ENCODE results near the gene ZNF438. TPM values are rescaled to one million over a fixed set of nuclear protein-coding genes. Genes with fewer than 3 reads are reported as not detected.
A peak's percentile ranks its signal among the peaks of the same experiment; 100 is the strongest.

Gene ZNF438
- total and polyA plus RNA-seq, 2 of the 4 experiments (the other 2 are of a cell fraction) = 1.8 to 2.9 TPM

DNA sequence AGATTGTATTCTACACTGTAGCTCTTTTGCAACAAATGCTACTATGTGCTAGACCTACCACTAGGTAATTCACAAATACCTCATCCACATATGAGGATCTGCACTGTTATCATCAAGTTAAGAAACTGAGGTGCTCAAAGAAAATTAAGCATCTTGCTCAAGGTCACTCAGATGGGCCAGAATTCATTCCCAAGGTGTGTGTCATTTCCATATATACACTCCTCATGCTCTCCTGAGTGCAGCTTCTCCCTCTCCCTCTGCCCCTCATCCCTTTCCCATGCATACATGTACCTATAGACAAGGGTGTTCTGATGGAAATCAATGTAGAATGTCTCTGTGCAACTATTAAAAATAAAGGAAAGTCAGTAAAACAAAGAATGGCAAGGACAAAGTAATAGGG is 146.2 kb downstream of the ZNF438 start:
- no peaks in the 10 kb centered on the region for H3K9me3 ChIP-seq (ENCODE audit: control insufficient read depth, insufficient read depth, low read length)
- BruUV-seq (replicated peaks) = no TSS peak
- H2BK15ac ChIP-seq (ENCODE audit: low read depth, low read length) = no peak overlapping the region
- no peaks in the 10 kb centered on the region for H3K9me1 ChIP-seq (ENCODE audit: insufficient read depth, low read length)
- no peak for DNase-seq
- H3K18ac ChIP-seq (ENCODE audit: low read depth, low read length) = no peak overlapping the region
- H4K8ac ChIP-seq (ENCODE audit: low read depth in 2 of 2, low read length in 2 of 2) = no peak overlapping the region
- no peaks in the 10 kb centered on the region for H3K27me3 ChIP-seq (ENCODE audit: control insufficient read depth, insufficient read depth, low read length)
- H2BK5ac ChIP-seq (ENCODE audit: low read depth, low read length, poor library complexity, severe bottlenecking) = no peak overlapping the region
- no peak overlapping the region for H4K5ac ChIP-seq (ENCODE audit: low read depth, low read length)
- no peak overlapping the region for H3K9ac ChIP-seq (ENCODE audit: low read depth, low read length)
- H3K36me3 ChIP-seq (ENCODE audit: control insufficient read depth, insufficient read depth, low read length) = no peaks in the 10 kb centered on the region
- H3K4me1 ChIP-seq (ENCODE audit: control insufficient read depth, insufficient read depth, low read length) = peaks cover 1% of the 10 kb centered on the region; the same call in 1 of the 2 replicates
- H2BK120ac ChIP-seq (ENCODE audit: low read depth, low read length) = no peak overlapping the region
- dilution Hi-C loops (cut with HindIII; ENCODE audit: low sequenced_read_pairs, unreplicated experiment) (no loop called here), intact Hi-C loops (cut with micrococcal nuclease) (no loop called here), in situ Hi-C loops (cut with MboI; ENCODE audit: low sequenced_read_pairs) (no loop called here)
- H3K4me2 ChIP-seq (ENCODE audit: low read depth, low read length) = no peak overlapping the region
- no peak overlapping the region for H2BK20ac ChIP-seq (ENCODE audit: low read depth, low read length)
- H3K14ac ChIP-seq (replicated peaks; ENCODE audit: low read depth, low read length) = peak overlapping the region; percentile 27; the same call in 1 of the 2 replicates
- ChIA-PET POLR2A (ENCODE audit: unreplicated experiment) (no interaction called here), CTCF (no interaction called here)
- no peak overlapping the region for H3K23ac ChIP-seq (ENCODE audit: low read depth, low read length)
- no peak overlapping the region for H4K91ac ChIP-seq (ENCODE audit: insufficient read depth, low read depth, low read length)
- no peak for ATAC-seq (ENCODE audit: low read depth)
- no peak overlapping the region for H2AK9ac ChIP-seq (replicated peaks; ENCODE audit: low read depth, low read length, poor library complexity)
- H3K4me3 ChIP-seq (ENCODE audit: insufficient read depth, low read depth, low read length) = no peak overlapping the region
- H2AFZ ChIP-seq (replicated peaks; ENCODE audit: low read length, poor library complexity) = no peak overlapping the region
- no peak overlapping the region for H2AK5ac ChIP-seq (ENCODE audit: low read depth, low read length)
- no peak overlapping the region for H3K27ac ChIP-seq (ENCODE audit: insufficient read depth, low read length)
- H3K79me1 ChIP-seq (ENCODE audit: low read depth in 1 of 2, low read length in 2 of 2) = no peaks in the 10 kb centered on the region
- no peak overlapping the region for H3K56ac ChIP-seq (ENCODE audit: extremely low read depth, insufficient read depth, low read length)
- no peak for TF ChIP-seq RCOR1 (IDR thresholded peaks at IDR 0.05; ENCODE audit: insufficient replicate concordance, low read length)
- no peak for TF ChIP-seq MXI1 (IDR thresholded peaks at IDR 0.05; ENCODE audit: borderline replicate concordance, low read depth, low read length)
- TF ChIP-seq, protein P1, sequence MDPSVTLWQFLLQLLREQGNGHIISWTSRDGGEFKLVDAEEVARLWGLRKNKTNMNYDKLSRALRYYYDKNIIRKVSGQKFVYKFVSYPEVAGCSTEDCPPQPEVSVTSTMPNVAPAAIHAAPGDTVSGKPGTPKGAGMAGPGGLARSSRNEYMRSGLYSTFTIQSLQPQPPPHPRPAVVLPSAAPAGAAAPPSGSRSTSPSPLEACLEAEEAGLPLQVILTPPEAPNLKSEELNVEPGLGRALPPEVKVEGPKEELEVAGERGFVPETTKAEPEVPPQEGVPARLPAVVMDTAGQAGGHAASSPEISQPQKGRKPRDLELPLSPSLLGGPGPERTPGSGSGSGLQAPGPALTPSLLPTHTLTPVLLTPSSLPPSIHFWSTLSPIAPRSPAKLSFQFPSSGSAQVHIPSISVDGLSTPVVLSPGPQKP (IDR thresholded peaks at IDR 0.05; ENCODE audit: borderline replicate concordance, low read depth, low read length) = no peak
- TF ChIP-seq SMC3 (IDR thresholded peaks at IDR 0.05; ENCODE audit: low read depth, low read length) = no peak
- no peak for TF ChIP-seq MAFK (IDR thresholded peaks at IDR 0.05; ENCODE audit: low read depth, low read length)
- no peak for TF ChIP-seq NFE2L2 (IDR thresholded peaks at IDR 0.05; ENCODE audit: low read depth, low read length)
- no peak for TF ChIP-seq FOS (IDR thresholded peaks at IDR 0.05; ENCODE audit: low read depth, low read length)
- TF ChIP-seq MAZ (IDR thresholded peaks at IDR 0.05; ENCODE audit: borderline replicate concordance, low read depth, low read length) = no peak
- TF ChIP-seq RAD21 (IDR thresholded peaks at IDR 0.05; ENCODE audit: low read length) = no peak
- no peak for TF ChIP-seq CEBPB (IDR thresholded peaks at IDR 0.05; ENCODE audit: low read depth, low read length)
- TF ChIP-seq BHLHE40 (IDR thresholded peaks at IDR 0.05; ENCODE audit: low read depth, low read length) = no peak
- no peak for TF ChIP-seq RFX5 (IDR thresholded peaks at IDR 0.05; ENCODE audit: low read depth, low read length)
- TF ChIP-seq POLR2A (IDR thresholded peaks at IDR 0.05; ENCODE audit: low read depth, low read length) = no peak
- TF ChIP-seq, protein P2, sequence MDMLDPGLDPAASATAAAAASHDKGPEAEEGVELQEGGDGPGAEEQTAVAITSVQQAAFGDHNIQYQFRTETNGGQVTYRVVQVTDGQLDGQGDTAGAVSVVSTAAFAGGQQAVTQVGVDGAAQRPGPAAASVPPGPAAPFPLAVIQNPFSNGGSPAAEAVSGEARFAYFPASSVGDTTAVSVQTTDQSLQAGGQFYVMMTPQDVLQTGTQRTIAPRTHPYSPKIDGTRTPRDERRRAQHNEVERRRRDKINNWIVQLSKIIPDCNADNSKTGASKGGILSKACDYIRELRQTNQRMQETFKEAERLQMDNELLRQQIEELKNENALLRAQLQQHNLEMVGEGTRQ (IDR thresholded peaks at IDR 0.05; ENCODE audit: low read depth, low read length) = no peak
- no peak for TF ChIP-seq CHD1 (IDR thresholded peaks at IDR 0.05; ENCODE audit: low read depth, low read length)
- TF ChIP-seq, protein P3, sequence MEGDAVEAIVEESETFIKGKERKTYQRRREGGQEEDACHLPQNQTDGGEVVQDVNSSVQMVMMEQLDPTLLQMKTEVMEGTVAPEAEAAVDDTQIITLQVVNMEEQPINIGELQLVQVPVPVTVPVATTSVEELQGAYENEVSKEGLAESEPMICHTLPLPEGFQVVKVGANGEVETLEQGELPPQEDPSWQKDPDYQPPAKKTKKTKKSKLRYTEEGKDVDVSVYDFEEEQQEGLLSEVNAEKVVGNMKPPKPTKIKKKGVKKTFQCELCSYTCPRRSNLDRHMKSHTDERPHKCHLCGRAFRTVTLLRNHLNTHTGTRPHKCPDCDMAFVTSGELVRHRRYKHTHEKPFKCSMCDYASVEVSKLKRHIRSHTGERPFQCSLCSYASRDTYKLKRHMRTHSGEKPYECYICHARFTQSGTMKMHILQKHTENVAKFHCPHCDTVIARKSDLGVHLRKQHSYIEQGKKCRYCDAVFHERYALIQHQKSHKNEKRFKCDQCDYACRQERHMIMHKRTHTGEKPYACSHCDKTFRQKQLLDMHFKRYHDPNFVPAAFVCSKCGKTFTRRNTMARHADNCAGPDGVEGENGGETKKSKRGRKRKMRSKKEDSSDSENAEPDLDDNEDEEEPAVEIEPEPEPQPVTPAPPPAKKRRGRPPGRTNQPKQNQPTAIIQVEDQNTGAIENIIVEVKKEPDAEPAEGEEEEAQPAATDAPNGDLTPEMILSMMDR (conservative IDR thresholded peaks at IDR 0.05; ENCODE audit: low read depth, low read length) = no peak
- no peak overlapping the region; the same call in 1 of the 2 replicates for H3K4ac ChIP-seq (ENCODE audit: low read depth, low read length)
- no peaks in the 10 kb centered on the region for H4K20me1 ChIP-seq (ENCODE audit: insufficient read depth, low read length)
